ENCODE data around the gene AGPAT3.
A peak's percentile ranks its signal among the peaks of the same experiment; 100 is the strongest.

The AGPAT3 gene

GRCh38 chr21:44005593-44005992 lies 140.6 kb downstream of the AGPAT3 start:
- DNase-seq = no peak

DNA sequence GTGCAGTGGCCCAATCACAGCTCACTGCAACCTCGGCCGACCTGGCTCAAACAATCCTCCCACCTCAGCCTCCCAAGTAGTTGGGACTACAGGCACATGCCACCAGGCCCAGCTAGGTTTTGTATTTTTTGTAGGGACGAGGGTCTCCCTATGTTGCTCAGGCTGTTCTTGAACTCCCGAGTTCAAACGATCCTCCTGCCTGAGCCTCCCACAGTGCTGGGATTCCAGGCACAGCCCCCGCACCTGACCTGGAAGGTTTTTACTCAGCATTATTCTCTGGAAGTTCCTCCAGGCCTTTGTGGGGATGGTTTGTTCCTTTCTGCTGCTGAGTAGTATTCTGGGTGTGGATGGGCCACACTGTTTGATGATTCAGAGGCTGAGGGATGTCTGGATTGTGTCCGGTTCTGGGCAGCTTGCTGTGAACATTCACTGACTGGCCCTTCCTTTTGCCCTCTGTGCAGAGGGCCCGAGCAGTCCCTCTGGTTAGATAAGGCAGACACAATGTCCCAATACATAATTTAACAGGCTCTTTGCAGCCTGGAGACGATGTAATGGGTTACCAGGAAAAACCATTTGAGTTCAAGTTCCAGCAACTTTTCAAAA lies 141.1 kb downstream of the AGPAT3 start:
- DNase-seq = no peak

DNA sequence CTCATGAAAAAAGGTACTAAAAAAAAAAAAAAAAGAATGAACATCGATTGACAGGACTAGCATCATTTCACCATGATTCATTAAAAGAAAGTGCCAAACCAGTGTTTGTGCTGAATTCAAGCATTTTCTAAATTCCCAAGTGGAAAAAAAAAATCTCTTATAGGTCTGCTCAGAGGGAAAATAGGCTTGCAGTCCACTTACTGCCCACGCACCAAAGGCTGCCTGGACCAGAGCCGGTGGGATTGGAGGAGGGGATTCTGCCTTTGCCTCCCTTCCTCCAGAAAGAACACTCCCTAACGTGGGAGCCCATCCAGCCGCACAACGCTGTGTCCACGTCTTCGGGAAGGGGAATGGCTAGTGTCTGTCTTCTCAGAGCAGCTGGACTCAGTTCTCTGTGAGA lies 141.6 kb downstream of the AGPAT3 start:
- no peak for DNase-seq

- no peak for DNase-seq
Measured at GRCh38 chr21:44010429-44010828, 145.4 kb downstream of the AGPAT3 start.

DNA sequence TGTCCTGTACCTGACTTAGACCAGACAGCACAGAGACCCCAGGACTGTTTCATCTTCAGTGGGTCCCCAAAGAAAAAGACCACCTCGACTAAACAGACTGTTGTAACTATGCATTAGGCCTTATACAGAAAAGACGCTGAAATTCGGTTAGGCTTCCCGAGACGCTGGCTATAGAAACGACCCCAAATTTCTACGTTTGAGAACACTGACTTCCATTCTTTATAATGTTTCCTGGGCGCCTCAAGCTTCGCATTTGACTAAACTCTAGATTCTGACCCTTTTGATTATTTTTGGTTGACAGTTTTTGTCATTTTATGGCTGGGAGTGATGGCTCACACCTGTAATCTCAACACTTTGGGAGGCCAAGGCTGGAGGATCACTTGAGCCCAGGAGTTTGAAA lies 146.1 kb downstream of the AGPAT3 start:
- DNase-seq = no peak

DNA sequence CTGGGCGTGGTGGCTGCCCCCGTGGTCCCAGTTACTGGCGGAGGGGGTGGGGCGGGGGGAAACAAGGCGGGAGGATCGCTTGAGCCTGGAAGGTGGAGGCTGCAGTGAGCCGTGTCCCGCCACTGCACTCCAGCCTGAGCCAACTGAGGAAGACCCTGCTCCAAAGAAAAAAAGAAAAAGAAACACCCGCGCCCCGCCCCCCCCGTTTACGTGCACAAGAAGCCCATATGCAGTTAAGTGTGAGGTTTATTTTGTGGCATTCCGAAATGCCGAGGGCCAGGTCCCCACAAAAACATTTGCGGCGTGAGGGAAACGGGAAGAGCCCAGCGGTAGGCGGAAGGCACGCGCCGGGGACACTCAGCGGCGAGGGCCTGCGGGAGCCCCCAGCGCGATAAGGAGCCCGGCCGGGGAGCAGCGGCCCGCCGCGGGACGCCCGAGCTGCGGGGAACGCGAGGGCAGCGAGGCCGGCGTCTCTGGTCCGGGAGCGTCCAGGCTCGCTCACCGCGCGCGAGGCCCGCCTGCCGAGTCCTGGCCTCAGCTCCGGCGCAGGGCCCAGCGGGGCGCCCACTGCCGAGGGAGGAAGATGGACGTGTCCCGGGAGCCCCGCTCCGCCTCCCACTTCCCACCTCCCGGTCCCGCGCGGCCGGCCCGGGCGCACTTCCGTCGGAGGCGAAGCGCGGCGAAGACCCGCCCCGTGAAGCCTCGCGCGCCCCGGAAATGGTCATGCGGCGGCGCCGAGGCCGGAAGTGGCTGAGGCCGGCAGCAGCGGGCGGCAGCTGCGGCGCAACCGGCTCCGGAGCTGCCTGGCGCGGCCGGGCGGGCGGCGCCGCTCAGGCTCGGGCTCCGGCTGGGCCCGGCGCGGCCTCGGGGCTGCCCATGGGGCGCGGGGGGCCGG lies 146.8 kb downstream of the AGPAT3 start, which contains the start of gene TRAPPC10:
TSS of gene TRAPPC10 (plus strand) at position 731 of the 895 bp plus-strand sequence. CDS start 185 bp downstream, outside the sequence.
- DNase-seq = peak; percentile 55 to 56

DNA sequence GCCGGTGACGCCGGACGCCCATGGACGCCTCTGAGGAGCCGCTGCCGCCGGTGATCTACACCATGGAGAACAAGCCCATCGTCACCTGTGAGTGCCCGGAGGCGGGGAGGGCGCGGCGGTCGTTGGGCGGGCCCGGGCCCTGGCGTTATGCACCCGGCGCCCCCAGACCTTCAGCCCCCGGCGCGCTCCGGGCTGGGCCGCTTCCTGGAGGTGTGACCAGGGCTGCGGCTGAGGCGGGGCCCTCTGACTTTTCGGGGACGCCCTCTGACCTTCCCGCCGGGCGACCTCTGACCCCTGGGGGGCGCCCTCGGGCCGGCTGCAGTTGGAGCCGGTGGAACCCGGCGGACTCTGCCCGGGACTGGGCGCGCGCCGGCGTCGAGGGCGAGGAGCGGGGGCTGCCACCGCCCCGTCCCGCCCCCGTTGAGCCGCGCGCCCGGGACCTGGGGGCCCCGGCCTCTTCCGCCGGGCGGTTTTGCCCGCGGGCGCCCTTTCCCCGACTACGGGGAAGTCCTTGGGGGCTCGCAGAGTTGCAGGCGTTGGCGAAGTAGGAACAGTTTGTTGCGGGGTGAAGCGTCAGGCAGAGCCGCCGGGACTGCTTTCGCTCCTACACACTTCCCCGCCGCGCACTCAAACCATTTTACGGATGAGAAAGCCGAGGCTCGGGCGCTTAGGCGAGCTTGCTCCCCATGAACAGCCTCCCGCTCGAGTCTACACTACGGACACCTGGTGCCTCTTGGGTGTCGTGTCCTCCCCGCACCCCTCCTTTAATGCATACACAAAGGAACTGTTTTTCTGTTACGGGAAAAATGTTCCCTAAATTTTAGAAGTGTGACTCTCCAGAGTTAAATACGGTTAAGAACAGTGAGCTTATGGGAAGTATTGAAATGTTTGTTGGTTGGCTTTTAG lies 147.7 kb downstream of the AGPAT3 start:
- DNase-seq = peak; percentile 71 to 77

- peak; percentile 21 to 33 for DNase-seq
Measured at GRCh38 chr21:44013380-44014088, 148.5 kb downstream of the AGPAT3 start.

- no peak for DNase-seq
Measured at GRCh38 chr21:44017601-44018000, 152.6 kb downstream of the AGPAT3 start.

DNA sequence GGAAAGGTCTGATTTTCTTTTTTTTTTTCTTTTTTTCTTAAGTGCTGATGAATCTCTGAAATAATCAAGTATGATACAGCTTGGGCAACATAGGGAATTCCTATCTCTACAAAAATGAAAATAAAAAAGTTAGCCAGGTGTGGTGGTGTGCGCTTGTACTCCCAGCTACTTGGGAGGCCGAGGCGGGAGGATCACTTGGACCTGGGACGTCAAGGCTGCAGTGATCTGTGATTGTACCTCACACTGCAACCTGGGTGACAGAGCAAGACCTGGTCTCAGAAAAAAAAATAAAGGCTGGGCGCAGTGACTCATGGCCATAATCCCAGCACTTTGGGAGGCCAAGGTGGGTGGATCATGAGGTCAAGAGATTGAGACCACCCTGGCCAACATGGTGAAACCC lies 153.1 kb downstream of the AGPAT3 start:
- DNase-seq = no peak

GRCh38 chr21:44018813-44019567 lies 154.0 kb downstream of the AGPAT3 start:
- DNase-seq = no peak

- DNase-seq = no peak
Measured at GRCh38 chr21:44019568-44019958, 154.5 kb downstream of the AGPAT3 start.

DNA sequence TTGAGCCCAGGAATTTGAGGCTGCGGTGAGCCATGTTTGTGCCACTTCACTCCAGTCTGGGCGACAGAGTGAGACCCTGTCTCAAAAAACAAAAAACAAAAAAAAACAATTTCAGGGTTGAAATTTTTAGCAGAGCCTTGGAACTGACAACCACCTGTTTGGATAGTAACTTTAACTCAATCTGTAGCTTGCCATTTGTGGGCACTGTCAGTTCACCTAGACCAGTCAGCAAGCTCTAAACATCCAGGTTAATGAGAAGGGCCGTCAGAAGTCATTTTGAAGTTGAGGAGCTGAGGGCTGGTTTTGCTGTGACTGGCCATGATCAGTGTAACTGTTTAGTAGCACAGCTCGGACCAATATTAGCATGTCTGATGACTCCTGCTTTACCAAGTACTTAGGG lies 155.5 kb downstream of the AGPAT3 start:
- no peak for DNase-seq

DNA sequence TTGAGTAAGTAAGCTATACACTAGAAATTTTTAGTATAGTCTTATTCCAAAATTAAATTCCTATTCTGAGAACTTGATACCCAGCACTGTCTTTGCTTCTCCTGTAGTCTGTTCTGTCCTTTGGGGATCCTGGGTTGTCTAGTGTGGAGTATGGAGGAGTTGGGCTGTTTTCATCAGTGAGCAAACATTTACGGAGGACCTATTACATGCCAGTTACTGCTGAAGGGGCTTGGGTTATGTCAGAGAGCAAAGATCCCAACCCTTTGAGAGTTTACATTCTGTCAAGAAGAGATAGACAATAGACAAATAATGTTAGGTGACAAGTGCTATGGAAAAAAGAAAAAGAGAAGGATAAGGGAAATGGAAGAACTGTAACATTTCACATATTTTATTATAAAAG lies 156.0 kb downstream of the AGPAT3 start:
- no peak for DNase-seq

GRCh38 chr21:44024257-44024656 lies 159.2 kb downstream of the AGPAT3 start:
- DNase-seq = no peak

DNA sequence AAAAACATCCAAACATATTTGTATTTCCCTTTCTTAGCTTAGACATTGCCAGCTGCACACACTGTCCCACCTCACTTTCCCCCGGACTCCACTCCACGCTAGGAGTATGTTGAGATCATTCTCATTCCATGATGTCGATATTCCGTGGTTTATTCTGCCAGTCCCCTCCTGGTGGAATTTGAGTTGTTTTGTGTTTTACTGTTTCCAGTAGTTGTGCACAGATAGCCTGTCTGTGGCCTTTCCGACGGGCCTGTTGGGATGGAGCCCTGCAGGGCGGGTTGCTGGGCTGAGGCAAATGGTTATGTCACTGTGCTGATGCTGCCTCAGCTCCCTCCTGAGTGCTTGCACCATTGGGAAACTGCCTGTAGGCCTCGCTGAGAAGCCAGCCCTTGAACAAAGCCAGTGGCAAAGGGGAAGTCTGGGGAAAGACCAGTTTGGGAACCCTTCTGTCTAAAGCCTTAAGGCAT lies 159.9 kb downstream of the AGPAT3 start:
- no peak for DNase-seq

- no peak for DNase-seq
Measured at GRCh38 chr21:44027607-44028286, 162.7 kb downstream of the AGPAT3 start.

DNA sequence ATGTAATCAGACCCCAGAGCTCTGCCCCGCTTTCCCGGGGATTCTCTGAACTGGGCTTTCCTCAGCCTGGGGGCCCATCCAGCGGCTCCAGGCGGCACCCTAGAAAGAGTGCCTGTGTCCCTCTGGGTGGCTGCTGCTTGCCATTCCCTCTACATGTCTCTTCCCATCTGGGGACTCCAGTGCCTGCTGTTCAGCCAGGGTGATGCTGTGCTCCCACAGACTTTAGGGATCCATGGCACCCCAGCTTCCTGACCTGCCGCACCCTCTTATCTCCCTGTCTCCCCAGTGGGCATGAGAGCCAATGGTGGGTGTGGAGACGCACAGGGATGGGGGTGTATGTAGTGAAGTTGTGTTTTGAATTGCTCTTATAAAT lies 163.2 kb downstream of the AGPAT3 start:
- DNase-seq = no peak

GRCh38 chr21:44029460-44030087 lies 164.6 kb downstream of the AGPAT3 start:
- DNase-seq = no peak

DNA sequence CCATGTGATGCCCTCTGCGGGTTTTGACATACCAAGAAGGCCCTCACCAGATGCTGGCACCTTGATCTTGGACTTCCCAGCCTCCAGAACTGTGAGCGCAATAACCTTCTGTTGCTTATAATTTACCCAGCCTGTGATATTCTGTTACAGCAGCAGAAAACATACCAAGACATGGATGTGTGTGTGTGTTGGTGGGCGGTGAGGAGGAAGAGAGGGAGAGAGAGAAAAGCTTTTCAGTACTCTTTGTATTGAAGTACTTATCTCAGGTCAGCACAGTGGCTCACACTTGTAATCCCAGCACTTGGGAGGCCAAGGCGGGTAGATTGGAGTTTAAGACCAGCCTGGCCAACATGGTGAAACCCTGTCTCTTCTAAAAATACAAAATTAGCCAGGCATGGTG lies 170.2 kb downstream of the AGPAT3 start:
- no peak for DNase-seq

Measured in activated CD4-positive, alpha-beta T cell treated with anti-CD3 and anti-CD28 coated beads, Interleukin-2, amount 50 U/mL, for 4 hours (primary cell).